Hematopoietic multipotent progenitor cell treated with erythropoietin and hydrocortisone succinate and interleukin-3 and kit ligand, for 17 days (in vitro differentiated cells): ENCODE measurements around the gene ANO10.
"Not testable (repeated sequence)": the region's sequence is repeated elsewhere in the genome, so short reads cannot be mapped to it uniquely, and the experiment has no call there.

Experiments
- DNase-seq: peaks from one replicate; pipeline ENCODE4 v3.0.0-alpha.2; 2015; ENCODE audit warnings: low spot score

The ANO10 gene

DNA sequence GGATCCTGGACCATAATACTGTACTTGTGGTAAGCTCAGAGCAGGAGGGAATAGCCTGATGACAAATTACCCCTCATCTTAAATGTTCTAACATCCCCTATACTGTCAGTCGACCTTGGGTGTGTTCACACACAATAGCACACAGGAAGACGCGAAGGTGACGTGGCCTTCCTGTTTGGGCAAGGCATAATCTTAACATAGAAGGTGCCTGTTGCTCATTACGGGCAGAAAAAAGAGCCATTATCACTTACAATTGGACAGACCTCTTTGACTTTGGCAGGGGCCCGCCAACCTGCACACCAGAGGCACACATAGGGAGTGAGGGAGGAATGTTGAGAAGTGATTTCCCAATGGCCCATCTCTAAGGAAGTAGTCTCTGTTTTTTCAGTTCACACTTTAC lies 144.2 kb downstream of the ANO10 start:
- DNase-seq, result no peak

DNA sequence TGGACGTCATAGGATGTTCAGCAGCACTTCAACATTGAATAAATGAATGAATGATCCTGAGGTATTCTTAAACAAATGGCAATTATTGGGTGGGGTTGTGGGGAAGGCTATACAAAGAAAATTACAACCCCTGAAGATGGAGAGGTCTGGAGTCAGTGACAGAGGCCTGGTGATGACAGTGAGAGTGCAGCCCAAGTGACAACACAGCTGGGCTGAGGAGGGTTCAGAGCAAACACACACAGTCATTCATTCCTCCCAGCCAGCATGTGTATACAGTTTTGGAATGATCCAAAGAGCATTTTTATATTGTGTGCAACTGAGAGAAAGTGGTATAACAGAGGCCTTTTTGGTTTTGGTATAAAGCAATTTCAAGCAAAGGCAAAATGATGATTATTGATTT lies 148.1 kb downstream of the ANO10 start:
- DNase-seq, result no peak

DNA sequence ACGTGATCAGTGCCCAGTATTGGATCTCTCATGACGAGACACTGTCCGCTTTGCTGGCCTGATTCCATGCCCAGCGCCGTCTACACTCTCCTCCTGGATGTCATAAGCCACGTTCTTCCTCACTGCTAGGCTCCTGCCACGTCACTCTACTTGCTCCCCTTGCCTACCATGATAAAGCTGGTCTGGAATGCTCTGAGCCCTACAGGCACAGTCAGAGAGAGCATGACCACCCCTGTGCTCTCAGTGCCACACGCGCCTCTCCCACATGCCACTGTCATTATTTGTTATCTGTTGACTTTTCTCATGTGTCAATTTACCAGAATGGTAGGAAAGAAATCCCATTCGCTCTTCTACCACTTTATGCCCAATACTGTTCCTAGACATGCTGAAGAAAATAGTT lies 148.6 kb downstream of the ANO10 start:
- DNase-seq, result no peak

DNA sequence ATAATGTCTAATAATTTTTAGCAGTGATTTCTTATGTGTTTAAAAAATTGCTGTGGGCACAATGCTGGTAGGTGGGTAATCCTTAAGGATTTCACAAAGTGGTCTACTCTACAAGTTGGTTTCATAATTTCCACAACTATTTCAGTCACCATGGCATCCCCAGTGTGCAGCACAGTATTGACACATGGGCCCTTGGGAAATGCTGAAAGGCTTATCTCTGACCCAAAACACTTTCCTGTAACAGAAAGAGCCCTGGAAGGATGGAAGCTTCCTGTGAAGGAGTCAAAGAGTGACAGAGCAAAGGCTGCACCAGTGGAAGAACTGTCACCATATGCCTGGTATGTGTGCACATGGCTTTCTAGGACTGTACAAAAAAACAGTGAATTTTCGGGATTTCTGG lies 153.7 kb downstream of the ANO10 start:
- DNase-seq, result no peak

DNA sequence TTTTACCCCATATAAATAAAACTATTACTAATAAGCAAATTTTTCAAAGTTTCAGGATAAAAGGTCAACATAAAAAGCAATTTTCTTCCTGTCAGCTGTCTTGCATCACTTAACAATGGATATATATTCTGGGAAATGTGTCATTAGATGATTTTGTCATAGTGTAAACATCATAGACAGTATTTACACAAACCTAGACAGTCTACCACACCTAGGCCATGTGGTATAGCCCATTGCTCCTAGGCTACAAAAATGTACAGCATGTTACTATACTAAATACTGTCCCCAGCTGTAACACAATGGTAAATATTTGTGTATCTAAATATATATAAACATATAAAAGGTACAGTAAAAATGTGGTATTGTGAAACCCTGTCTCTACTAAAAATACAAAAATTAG lies 156.7 kb downstream of the ANO10 start:
- no peak for DNase-seq

DNA sequence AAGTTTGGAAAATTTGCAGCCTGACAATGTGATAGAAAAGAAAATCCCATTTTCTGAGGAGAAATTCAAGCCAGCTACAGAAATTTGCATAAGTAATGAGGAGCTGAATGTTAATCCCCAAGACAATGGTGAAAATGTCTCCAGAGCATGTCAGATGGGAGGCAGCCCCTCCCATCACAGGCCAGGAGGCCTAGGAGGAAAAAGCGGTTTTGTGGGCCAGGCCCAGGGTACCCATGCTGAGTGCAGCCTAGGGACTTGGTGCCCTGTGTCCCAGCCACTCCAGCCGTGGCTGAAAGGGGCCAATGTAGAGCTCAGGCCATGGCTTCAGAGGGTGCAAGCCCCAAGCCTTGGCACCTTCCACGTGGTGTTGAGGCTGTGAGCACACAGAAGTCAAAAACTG lies 159.2 kb downstream of the ANO10 start:
- not testable (repeated sequence) for DNase-seq

DNA sequence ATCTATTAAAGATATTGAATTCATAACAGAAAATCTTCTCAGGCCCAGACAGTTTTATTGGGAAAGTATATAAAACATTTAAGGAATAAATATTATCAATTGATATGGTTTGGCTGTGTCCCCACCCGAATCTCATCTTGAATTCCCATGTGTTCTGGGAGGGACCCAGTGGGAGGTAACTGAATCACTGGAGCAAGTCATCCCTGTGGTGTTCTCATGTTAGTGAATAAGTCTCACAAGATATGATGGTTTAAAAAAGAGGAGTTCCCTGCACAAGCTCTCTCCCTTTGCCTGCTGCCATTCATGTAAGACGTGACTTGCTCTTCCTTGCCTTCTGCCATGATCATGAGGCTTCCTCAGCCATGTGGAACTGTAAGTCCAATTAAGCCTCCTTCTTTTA lies 160.5 kb downstream of the ANO10 start:
- no peak for DNase-seq

DNA sequence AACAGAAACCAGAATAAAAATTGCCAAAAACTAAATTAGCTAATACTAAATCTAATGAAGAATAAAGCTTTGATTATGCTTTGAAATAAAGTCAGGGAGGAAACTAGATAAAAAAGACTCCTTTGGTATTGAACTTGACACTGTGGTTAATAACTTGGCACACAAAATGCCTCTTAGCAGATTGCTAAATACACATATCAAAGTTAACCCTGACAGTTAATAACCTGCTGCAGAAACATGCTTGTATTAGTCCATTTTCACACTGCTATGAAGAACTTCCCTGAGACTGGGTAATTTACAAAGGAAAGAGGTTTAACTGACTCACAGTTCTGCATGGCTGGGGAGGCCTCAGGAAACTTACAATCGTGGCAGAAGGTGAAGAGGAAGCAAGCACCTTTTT lies 164.8 kb downstream of the ANO10 start:
- not testable (repeated sequence) for DNase-seq

DNA sequence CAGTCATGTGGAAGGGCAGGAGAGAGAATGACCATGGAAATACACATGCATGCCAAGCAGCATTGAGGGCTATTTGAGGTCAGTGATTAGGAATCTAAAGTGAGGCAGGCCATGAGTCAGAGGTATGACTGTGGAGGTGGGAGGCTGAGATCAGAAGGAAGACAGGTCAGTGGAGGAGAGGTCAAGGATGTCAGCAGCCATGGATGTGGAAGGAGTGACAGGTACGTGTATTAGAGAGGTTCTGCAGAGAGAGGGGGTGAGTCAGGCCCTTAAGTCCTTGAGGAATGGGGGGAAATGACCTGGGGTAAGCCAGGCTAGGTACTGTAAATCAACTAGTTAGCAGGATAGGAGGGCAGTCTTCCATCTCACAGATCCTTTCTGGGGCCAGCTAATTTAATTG lies 166.6 kb downstream of the ANO10 start:
- DNase-seq, result no peak

DNA sequence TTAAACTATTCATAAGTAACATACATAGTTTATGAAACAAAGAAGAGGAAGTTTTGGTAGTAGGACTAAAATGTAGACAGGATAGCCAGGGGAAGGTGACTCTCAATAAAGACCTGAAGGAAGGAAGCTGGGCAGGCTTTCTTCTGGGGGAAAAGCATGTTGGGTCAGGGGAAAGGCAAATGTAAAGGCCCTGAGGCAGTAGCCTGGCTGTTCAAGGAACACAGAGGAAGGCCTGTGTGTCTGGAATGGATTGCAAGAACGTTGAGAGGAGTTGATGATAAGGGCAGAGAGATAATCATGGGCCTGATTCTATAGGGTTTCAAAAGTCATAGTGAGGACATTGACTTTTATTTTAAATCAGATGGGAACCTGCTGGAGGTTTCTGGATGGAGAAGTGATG lies 167.8 kb downstream of the ANO10 start:
- DNase-seq, result no peak

DNA sequence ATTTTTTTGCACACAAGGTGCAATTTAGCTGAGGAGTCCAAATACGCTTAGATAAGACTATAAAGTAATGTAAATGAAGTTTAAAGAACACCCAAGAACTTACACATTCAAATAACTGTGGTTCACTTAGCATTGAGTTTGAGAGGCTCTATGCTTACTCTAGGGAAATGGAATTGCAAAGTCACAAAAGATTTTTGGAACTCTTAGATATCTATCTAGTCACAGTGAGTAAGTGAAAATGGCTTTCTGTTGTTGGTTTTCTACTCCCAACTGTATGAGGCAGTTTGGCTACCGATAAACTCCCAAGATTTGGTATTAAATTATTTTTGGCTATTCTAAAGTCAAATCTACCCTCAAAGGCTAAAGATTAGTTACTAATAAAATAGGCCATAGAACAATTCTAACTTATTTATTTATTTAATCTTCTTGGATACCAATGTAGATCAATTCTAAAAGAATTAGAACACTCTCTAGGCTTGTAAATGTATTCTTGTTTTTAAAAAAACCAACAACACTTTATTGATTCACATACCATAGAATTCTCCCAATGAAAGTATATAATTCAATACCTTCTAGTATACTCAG lies 170.0 kb downstream of the ANO10 start:
- no peak for DNase-seq

GRCh38 chr3:43448098-43448497 lies 173.7 kb downstream of the ANO10 start:
- no peak for DNase-seq

DNA sequence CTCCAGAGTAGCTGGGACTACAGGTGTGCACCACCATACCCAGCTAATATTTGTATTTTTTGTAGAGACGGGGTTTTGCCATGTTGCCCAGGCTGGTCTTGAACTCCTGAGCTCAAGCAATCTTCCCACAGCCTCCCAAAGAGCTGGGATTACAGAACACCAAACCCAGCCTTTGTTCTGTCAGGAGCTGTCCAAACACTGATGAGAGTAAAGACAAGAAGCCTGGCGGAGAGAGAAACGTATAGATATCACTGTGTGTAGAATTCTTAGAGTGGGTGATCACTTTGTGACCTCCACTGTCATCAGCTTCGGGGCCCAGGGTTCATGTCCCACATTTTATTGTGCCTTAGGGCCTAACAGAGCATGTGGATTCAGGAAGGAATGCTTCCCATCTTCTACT lies 176.0 kb downstream of the ANO10 start:
- DNase-seq, result no peak

GRCh38 chr3:43442872-43443395 lies 178.9 kb downstream of the ANO10 start:
- no peak for DNase-seq

DNA sequence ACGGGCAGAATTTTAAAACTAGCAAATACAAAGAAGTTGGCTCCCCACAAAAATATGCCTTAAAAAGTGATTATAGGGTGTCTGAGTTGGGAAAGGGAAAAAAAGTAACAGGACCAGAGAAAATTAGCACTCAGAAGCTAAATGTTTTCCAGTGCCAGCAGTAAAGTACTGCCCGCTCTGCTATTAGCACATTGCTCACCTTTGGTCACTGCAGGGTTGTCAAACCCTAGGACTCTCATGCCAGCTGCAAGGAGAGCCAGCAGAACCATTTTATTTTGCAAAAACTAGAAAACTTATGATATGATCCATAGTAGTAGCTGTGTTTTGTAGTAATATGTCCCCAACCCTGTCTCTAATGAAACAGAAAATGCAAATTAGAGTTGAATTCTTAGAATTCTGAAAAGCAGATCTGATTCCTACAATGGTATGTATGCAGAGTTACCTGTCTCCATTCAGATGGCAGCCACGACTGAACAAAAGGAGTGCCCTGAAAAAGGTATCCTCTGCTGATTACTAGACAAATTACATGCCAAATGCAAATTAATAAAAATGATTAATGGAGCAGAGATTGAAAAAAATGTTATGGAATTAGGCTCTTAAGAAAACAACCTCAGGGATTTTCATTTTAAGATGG lies 185.2 kb downstream of the ANO10 start:
- DNase-seq, result no peak

DNA sequence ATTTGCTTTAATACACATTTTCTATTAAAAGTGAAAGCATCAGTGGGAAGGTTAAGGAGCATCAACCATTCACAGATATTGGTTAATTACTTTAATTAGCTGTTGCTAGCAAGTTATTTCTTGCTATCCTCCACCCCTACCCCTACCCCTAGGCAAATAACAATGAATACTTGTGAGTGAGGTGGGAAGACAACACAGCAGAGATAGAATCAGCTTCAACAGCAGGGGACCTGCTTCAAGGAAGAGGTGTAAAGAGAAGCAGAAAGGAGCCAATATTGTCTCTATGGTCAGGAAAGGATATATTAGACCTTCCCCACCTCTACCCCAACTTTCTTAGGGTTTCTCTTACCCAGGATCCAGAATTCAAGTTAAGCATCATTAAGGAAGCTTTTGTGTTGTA lies 186.1 kb downstream of the ANO10 start:
- no peak for DNase-seq

- DNase-seq, result no peak
Observed at GRCh38 chr3:43434431-43434830, 187.4 kb downstream of the ANO10 start.

DNA sequence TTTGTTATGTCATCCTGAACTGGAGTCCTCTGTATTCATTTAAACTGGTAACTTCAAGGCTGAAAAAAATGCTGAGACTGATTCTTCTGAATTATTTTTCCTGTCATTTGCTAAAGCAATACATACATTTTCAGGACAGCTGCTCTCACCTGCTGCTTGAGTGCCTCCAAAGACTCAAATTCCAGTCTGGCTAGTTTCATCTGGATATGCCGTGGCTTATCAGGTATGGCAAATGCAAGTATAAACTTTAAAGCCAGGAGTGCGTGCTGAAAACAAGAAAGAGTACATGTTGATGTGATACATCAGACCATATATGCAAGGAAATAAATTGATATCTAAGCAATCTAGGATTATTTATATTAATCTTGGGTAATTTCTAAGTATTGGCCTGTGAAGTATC lies 189.3 kb downstream of the ANO10 start:
- no peak for DNase-seq

GRCh38 chr3:43426388-43426787 lies 195.4 kb downstream of the ANO10 start:
- no peak for DNase-seq

GRCh38 chr3:43425829-43426228 lies 196.0 kb downstream of the ANO10 start:
- DNase-seq, result no peak

DNA sequence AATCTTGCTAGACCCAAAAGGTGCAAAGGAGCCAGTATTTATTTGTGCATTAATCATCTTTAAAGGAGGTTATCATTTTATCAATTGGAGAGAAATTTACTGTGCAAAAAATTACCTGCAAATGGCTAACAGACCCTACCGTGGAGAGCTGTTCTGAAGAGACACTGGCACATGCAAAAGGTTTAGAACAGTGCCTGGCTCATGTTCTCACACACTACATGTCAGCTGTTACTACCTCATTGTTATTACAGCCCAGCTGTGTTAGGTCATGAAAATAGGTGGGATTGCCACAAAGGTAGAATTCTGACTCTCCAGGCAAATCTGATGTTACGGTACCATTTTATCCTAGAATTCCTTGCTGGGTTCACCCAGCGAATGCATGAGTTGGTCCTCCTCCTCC lies 198.2 kb downstream of the ANO10 start:
- DNase-seq, result no peak

DNA sequence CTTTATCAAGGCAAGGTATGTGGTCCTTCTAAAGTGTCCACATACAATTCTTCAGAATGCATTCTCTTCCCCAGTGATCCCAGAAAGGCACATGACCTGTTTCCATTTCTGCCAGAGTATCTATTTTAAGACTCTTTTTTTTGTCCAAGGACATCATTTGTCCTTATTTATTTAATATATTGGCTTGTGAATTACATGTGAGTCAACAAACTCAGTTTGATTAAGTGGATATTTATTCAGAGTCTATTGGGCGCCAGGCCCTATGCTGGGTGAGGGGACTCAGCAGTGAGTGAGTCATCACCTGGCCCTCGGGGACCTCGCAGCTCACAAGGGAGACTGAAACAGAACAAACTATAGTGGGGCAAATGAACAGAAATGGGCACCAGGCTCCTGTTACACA lies 198.7 kb downstream of the ANO10 start:
- DNase-seq, result no peak

GRCh38 chr3:43418601-43419272 lies 203.1 kb downstream of the ANO10 start:
- no peak for DNase-seq

- DNase-seq, result no peak
Observed at GRCh38 chr3:43417133-43417532, 204.7 kb downstream of the ANO10 start.
